ENCODE measurements around the gene MOGAT2. TPM values are rescaled to one million over a fixed set of nuclear protein-coding genes. Genes with fewer than 3 reads are reported as not detected.

The MOGAT2 gene
- total and polyA plus RNA-seq, 2 donors (not counting 3 experiments of a cell fraction or from before 2014, with no cell fraction given): not detected

DNA sequence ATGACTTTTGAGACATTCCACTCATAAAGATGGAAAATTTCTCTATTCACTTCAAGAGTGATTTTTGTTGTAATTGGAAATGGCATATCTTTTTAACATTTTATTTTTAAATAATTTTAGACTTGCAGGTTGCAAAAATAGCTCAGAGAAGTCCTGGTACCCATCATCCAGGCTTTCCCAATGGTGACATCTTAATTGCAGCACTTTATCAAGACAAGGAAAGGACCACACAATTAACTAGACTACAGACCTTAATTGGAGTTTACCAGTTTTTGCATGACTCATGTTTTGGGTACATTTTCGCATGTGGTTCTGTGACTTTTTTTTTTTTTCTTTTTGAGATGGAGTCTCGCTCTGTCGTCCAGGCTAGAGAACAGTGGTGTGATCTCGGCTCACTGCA is 25.8 kb upstream of the MOGAT2 start:
- H3K27me3 ChIP-seq (ENCODE audit: control insufficient read depth in 2 of 2, insufficient read depth in 2 of 2, low read length in 2 of 2): peaks cover 11 to 14% of the 10 kb centered on the region in 2 experiments
- TF ChIP-seq POLR2AphosphoS5 (IDR thresholded peaks at IDR 0.05; ENCODE audit: insufficient read depth, low read depth, low read length): no peak
- TF ChIP-seq JUN (IDR thresholded peaks at IDR 0.05; ENCODE audit: borderline replicate concordance, insufficient read depth, insufficient read length, low read depth): no peak
- no peak for TF ChIP-seq EZH2 (IDR thresholded peaks at IDR 0.05; ENCODE audit: borderline replicate concordance, low read depth, low read length, severe bottlenecking)
- no peak for TF ChIP-seq FOS (IDR thresholded peaks at IDR 0.05; ENCODE audit: borderline replicate concordance, insufficient read depth, low read length)
- TF ChIP-seq POLR2A (IDR thresholded peaks at IDR 0.05; ENCODE audit: low read depth, low read length): no peak
- TF ChIP-seq GATA2 (IDR thresholded peaks at IDR 0.05; ENCODE audit: insufficient read depth, insufficient read length, low read depth, low read length): no peak
- TF ChIP-seq, protein P1, sequence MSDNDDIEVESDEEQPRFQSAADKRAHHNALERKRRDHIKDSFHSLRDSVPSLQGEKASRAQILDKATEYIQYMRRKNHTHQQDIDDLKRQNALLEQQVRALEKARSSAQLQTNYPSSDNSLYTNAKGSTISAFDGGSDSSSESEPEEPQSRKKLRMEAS (IDR thresholded peaks at IDR 0.05; ENCODE audit: insufficient read depth, insufficient read length): no peak
- no peak for TF ChIP-seq MYC (IDR thresholded peaks at IDR 0.05; ENCODE audit: low read depth, low read length)
- TF ChIP-seq, protein P2, sequence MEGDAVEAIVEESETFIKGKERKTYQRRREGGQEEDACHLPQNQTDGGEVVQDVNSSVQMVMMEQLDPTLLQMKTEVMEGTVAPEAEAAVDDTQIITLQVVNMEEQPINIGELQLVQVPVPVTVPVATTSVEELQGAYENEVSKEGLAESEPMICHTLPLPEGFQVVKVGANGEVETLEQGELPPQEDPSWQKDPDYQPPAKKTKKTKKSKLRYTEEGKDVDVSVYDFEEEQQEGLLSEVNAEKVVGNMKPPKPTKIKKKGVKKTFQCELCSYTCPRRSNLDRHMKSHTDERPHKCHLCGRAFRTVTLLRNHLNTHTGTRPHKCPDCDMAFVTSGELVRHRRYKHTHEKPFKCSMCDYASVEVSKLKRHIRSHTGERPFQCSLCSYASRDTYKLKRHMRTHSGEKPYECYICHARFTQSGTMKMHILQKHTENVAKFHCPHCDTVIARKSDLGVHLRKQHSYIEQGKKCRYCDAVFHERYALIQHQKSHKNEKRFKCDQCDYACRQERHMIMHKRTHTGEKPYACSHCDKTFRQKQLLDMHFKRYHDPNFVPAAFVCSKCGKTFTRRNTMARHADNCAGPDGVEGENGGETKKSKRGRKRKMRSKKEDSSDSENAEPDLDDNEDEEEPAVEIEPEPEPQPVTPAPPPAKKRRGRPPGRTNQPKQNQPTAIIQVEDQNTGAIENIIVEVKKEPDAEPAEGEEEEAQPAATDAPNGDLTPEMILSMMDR (IDR thresholded peaks at IDR 0.05; ENCODE audit: extremely low read depth in 1 of 2, insufficient read depth in 1 of 2, low read depth in 1 of 2, low read length in 2 of 2): no peak
- dilution Hi-C loops (cut with MboI; ENCODE audit: extremely low pct_ligation_motif_present, low sequenced_read_pairs): no loop called here
- no peaks in the 10 kb centered on the region for H3K36me3 ChIP-seq (ENCODE audit: control insufficient read depth in 2 of 2, extremely low read depth in 1 of 2, insufficient read depth in 2 of 2, low read length in 2 of 2)
- ChIA-PET CTCF (interaction anchor here (4.3 kb wide), 1 partner anchor 14 kb away, joined by 13 read pairs; no protein-coding TSS in a partner anchor), POLR2A (interaction anchor here (0.7 kb wide), 1 partner anchor 30 kb away, joined by 3 read pairs; no protein-coding TSS in a partner anchor)
- no peak overlapping the region for H3K27ac ChIP-seq (ENCODE audit: insufficient read depth, low read depth, low read length)
- no peak overlapping the region for H3K4me2 ChIP-seq (ENCODE audit: insufficient read depth, low read length)
- H3K4me3 ChIP-seq (replicated peaks in 1 of 3; ENCODE audit: insufficient read depth in 1 of 3, low read depth in 1 of 3, low read length in 3 of 3): no peak overlapping the region
- no peak overlapping the region for H3K9ac ChIP-seq (replicated peaks; ENCODE audit: extremely low read depth, insufficient read depth, low read length)
- no peaks in the 10 kb centered on the region for H3K9me1 ChIP-seq (replicated peaks; ENCODE audit: control insufficient read depth, extremely low read depth, insufficient read depth, low read length)
- no TSS peak for BruUV-seq (replicated peaks)
- H3K79me2 ChIP-seq (ENCODE audit: control insufficient read depth, insufficient read depth, low read length): no peaks in the 10 kb centered on the region
- intact Hi-C loops (cut with micrococcal nuclease): no loop called here
- H3K9me3 ChIP-seq (replicated peaks; ENCODE audit: control insufficient read depth, insufficient read depth, low read length): no peaks in the 10 kb centered on the region
- no peaks in the 10 kb centered on the region for H4K20me1 ChIP-seq (replicated peaks; ENCODE audit: control insufficient read depth, extremely low read depth, insufficient read depth, low read length)
- no peak for FAIRE-seq
- H2AFZ ChIP-seq (ENCODE audit: low read depth, low read length): no peak overlapping the region
- no peaks in the 10 kb centered on the region for H3K4me1 ChIP-seq (ENCODE audit: control insufficient read depth, extremely low read depth, insufficient read depth, low read length)
- no peak for DNase-seq (ENCODE audit: low read depth, low spot score)
